Ovary (tissue), 3 donors: ENCODE data around the gene SMOC2.

ENCODE experiments used
- EP300 ChIP-seq: sonication (generic); formaldehyde crosslinking; IDR thresholded peaks from one replicate; pipeline ENCODE4 v1.6.1; 2017; ENCODE audit warnings: antibody characterized with exemption
- POLR2A ChIP-seq: fragments of 450-650 bp; IDR thresholded peaks from one replicate; pipeline ENCODE4 v1.6.1; 2017; ENCODE audit warnings: antibody characterized with exemption, mild to moderate bottlenecking, moderate library complexity
- TF ChIP-seq, protein P1 (sequence below), 3 donors: fragments of 450-650 bp in 2 of 3; fragments of 200-600 bp in 1 of 3; IDR thresholded peaks; one replicate each; pipeline versions ENCODE4 v1.5.1 to v1.8.0; 2016 to 2022; ENCODE audit warnings: antibody characterized with exemption in 3 of 3, mild to moderate bottlenecking in 1 of 3
- donor health status: DM: no; HTN: no; CAD: no.

DNA sequence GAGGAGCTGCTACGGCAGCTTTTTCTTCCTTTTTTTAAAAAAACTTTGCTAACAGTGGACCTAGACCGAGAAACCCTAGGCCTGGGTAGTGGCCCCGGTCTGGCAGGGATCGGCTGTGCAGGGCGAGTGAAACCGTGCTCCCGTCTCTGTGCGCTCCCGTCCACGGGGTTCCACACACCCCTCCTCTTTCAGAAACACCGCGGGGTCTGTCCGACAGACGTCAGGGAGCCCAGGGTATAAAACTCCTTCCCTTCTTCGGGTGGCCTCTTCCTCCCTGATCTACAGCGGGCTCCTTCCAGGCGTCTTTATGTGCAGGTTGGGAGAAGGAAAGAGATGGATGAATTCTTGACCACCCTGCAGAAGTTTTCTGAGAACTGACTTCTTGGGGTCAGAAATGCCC lies 27.1 kb upstream of the SMOC2 start:
- TF ChIP-seq EP300: no peak
- TF ChIP-seq, protein P1, sequence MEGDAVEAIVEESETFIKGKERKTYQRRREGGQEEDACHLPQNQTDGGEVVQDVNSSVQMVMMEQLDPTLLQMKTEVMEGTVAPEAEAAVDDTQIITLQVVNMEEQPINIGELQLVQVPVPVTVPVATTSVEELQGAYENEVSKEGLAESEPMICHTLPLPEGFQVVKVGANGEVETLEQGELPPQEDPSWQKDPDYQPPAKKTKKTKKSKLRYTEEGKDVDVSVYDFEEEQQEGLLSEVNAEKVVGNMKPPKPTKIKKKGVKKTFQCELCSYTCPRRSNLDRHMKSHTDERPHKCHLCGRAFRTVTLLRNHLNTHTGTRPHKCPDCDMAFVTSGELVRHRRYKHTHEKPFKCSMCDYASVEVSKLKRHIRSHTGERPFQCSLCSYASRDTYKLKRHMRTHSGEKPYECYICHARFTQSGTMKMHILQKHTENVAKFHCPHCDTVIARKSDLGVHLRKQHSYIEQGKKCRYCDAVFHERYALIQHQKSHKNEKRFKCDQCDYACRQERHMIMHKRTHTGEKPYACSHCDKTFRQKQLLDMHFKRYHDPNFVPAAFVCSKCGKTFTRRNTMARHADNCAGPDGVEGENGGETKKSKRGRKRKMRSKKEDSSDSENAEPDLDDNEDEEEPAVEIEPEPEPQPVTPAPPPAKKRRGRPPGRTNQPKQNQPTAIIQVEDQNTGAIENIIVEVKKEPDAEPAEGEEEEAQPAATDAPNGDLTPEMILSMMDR (IDR thresholded peaks at IDR 0.05): no peak
- no peak for TF ChIP-seq POLR2A
